GM12891 (cell line): ENCODE data around the gene LCN15.

Source experiments
- PAX5 ChIP-seq: IDR thresholded peaks from 2 replicates; pipeline ENCODE4 v1.6.1; 2011; ENCODE audit warnings: low read length, moderate library complexity, mild to moderate bottlenecking; ENCODE audit not compliant: insufficient read depth, severe bottlenecking
- POLR2A ChIP-seq: IDR thresholded peaks from 2 replicates; pipeline ENCODE4 v1.6.1; 2011; ENCODE audit warnings: low read depth, low read length, control low read depth
- POLR2AphosphoS5 ChIP-seq: IDR thresholded peaks from 2 replicates; pipeline ENCODE4 v1.6.1; 2011; ENCODE audit warnings: low read depth, low read length, control low read depth
- POU2F2 ChIP-seq: IDR thresholded peaks from 2 replicates; pipeline ENCODE4 v1.6.1; 2011; ENCODE audit warnings: low read depth, mild to moderate bottlenecking, control low read depth, low read length, moderate library complexity
- SPI1 ChIP-seq: IDR thresholded peaks from 2 replicates; pipeline ENCODE4 v1.6.1; 2011; ENCODE audit warnings: low read depth, low read length, control low read depth
- TAF1 ChIP-seq: IDR thresholded peaks from 2 replicates; pipeline ENCODE4 v1.6.1; 2011; ENCODE audit warnings: low read depth, low read length, control low read depth

- no peak; the same call in 1 of the 2 replicates for TF ChIP-seq POLR2A
- TF ChIP-seq TAF1 = no peak
- peak; percentile 29; the same call in 1 of the 2 replicates for TF ChIP-seq POLR2AphosphoS5
- TF ChIP-seq SPI1 = no peak
- TF ChIP-seq POU2F2 = no peak
- no peak for TF ChIP-seq PAX5
Measured at GRCh38 chr9:136722093-136722968, 42.0 kb downstream of the LCN15 start.
